ENCODE data around the gene GID8. TPM values are rescaled to one million over a fixed set of nuclear protein-coding genes. Genes with fewer than 3 reads are reported as not detected.

Gene GID8
- polyA plus RNA-seq, 1 experiment = 23.4 TPM

GRCh38 chr20:62961799-62962198 is 23.9 kb downstream of the GID8 start:
- no peak for TF ChIP-seq CTCF (IDR thresholded peaks at IDR 0.05; ENCODE audit: insufficient read depth, low read depth, low read length)
- Histone ChIP-seq H3K36me3 (ENCODE audit: control insufficient read depth, insufficient read depth, low read length) (peaks cover 50% of the 10 kb centered on the region), H3K27me3 (ENCODE audit: control insufficient read depth, insufficient read depth, low read length) (no peaks in the 10 kb centered on the region), H3K4me3 (ENCODE audit: low read depth, low read length) (no peak overlapping the region)
- no peak for DNase-seq (ENCODE audit: low read depth)
- ChIA-PET CTCF (interaction anchor here (0.9 to 1.8 kb wide), 4 partner anchors 8 to 54 kb away, joined by 3 to 8 read pairs (median 4); no protein-coding TSS in a partner anchor), POLR2A (no interaction called here)

GRCh38 chr20:62962221-62962879 is 24.4 kb downstream of the GID8 start:
- no peaks in the 10 kb centered on the region for H3K27me3 ChIP-seq (ENCODE audit: control insufficient read depth, insufficient read depth, low read length)
- ChIA-PET CTCF (interaction anchor here (1.5 to 1.8 kb wide), 3 partner anchors 8 to 47 kb away, joined by 4 to 8 read pairs (median 4); no protein-coding TSS in a partner anchor), POLR2A (no interaction called here)
- TF ChIP-seq CTCF (IDR thresholded peaks at IDR 0.05; ENCODE audit: insufficient read depth, low read depth, low read length) = no peak
- H3K36me3 ChIP-seq (ENCODE audit: control insufficient read depth, insufficient read depth, low read length) = peaks cover 45% of the 10 kb centered on the region
- DNase-seq (ENCODE audit: low read depth) = no peak
- H3K4me3 ChIP-seq (ENCODE audit: low read depth, low read length) = no peak overlapping the region

- H3K27me3 ChIP-seq (ENCODE audit: control insufficient read depth, insufficient read depth, low read length) = no peaks in the 10 kb centered on the region
- ChIA-PET CTCF (interaction anchor here (0.7 kb wide), 1 partner anchor 9 kb away, joined by 4 read pairs; no protein-coding TSS in a partner anchor), POLR2A (no interaction called here)
- H3K4me3 ChIP-seq (ENCODE audit: low read depth, low read length) = no peak overlapping the region
- no peak for TF ChIP-seq CTCF (IDR thresholded peaks at IDR 0.05; ENCODE audit: insufficient read depth, low read depth, low read length)
- DNase-seq (ENCODE audit: low read depth) = no peak
- peaks cover 44% of the 10 kb centered on the region for H3K36me3 ChIP-seq (ENCODE audit: control insufficient read depth, insufficient read depth, low read length)
Observed at GRCh38 chr20:62962891-62963613, 25.1 kb downstream of the GID8 start.

- H3K36me3 ChIP-seq (ENCODE audit: control insufficient read depth, insufficient read depth, low read length) = peaks cover 40% of the 10 kb centered on the region
- no peak for TF ChIP-seq CTCF (IDR thresholded peaks at IDR 0.05; ENCODE audit: insufficient read depth, low read depth, low read length)
- H3K4me3 ChIP-seq (ENCODE audit: low read depth, low read length) = no peak overlapping the region
- ChIA-PET CTCF (interaction anchor here (0.7 to 1.1 kb wide), 2 partner anchors 9 to 10 kb away, joined by 4 to 6 read pairs; partner anchors contain the start of gene SLC17A9), POLR2A (no interaction called here)
- no peak for DNase-seq (ENCODE audit: low read depth)
- H3K27me3 ChIP-seq (ENCODE audit: control insufficient read depth, insufficient read depth, low read length) = no peaks in the 10 kb centered on the region
Observed at GRCh38 chr20:62963614-62964397, 25.9 kb downstream of the GID8 start.

- ChIA-PET POLR2A (no interaction called here), CTCF (interaction anchor here (1.1 to 1.2 kb wide), 2 partner anchors 11 to 45 kb away, joined by 6 read pairs; partner anchors contain the start of gene SLC17A9)
- TF ChIP-seq CTCF (IDR thresholded peaks at IDR 0.05; ENCODE audit: insufficient read depth, low read depth, low read length) = no peak
Observed at GRCh38 chr20:62964700-62965099, 26.8 kb downstream of the GID8 start.

More at GRCh38 chr20:62964700-62965099, 26.8 kb downstream of the GID8 start:
- peaks cover 35% of the 10 kb centered on the region for H3K36me3 ChIP-seq (ENCODE audit: control insufficient read depth, insufficient read depth, low read length)
- no peak overlapping the region for H3K4me3 ChIP-seq (ENCODE audit: low read depth, low read length)
- no peak for DNase-seq (ENCODE audit: low read depth)
- H3K27me3 ChIP-seq (ENCODE audit: control insufficient read depth, insufficient read depth, low read length) = no peaks in the 10 kb centered on the region

Data from BJ (cell line).